DND-41 (cell line): ENCODE data around the gene C3orf70.

Experiments used
- ATAC-seq: fragments of 200-7000 bp; cut with Tn5 transposase; 3 replicates; pipeline ENCODE4 v1.9.1; 2021; ENCODE audit warnings: low read depth; ENCODE audit not compliant: insufficient read depth
- DNase-seq: peaks from one replicate; pipeline ENCODE4 v3.0.0-alpha.2; 2020
- H2AFZ ChIP-seq: 2 replicates; pipeline ENCODE4 v1.6.0; 2012; ENCODE audit warnings: low read depth, low read length
- H3K27ac ChIP-seq: 2 replicates; pipeline ENCODE4 v1.5.1; 2012; ENCODE audit warnings: low read length, inconsistent platforms
- H3K27me3 ChIP-seq: fragments of 200-600 bp; sonication (generic); 2 replicates; pipeline ENCODE4 v1.6.0; 2012; ENCODE audit warnings: low read length, mild to moderate bottlenecking, inconsistent platforms; ENCODE audit not compliant: insufficient read depth, poor library complexity
- H3K36me3 ChIP-seq: 2 replicates; pipeline ENCODE4 v1.5.1; 2012; ENCODE audit warnings: low read length, inconsistent platforms; ENCODE audit not compliant: insufficient read depth
- H3K4me1 ChIP-seq: 2 replicates; pipeline ENCODE4 v1.5.1; 2012; ENCODE audit warnings: mild to moderate bottlenecking, low read length; ENCODE audit not compliant: insufficient read depth
- H3K4me2 ChIP-seq: 2 replicates; pipeline ENCODE4 v1.6.0; 2012; ENCODE audit warnings: mild to moderate bottlenecking, moderate library complexity, low read length, inconsistent platforms; ENCODE audit not compliant: insufficient read depth
- H3K4me3 ChIP-seq, 2 experiments: fragments of 200-600 bp in 1 of 2; shearing (Covaris generic) in 1 of 2; 2 replicates each; pipeline ENCODE4 v1.5.1; 2012 to 2016; ENCODE audit warnings: inconsistent platforms in 2 of 2, low read length in 2 of 2, mild to moderate bottlenecking in 2 of 2, low read depth in 1 of 2, moderate library complexity in 1 of 2
- H3K79me2 ChIP-seq: 2 replicates; pipeline ENCODE4 v1.6.0; 2012; ENCODE audit warnings: low read length, inconsistent platforms; ENCODE audit not compliant: insufficient read depth
- H3K9ac ChIP-seq: 2 replicates; pipeline ENCODE4 v1.6.0; 2012; ENCODE audit warnings: low read depth, mild to moderate bottlenecking, inconsistent platforms, low read length, moderate library complexity
- H3K9me3 ChIP-seq: 2 replicates; pipeline ENCODE4 v1.5.1; 2012; ENCODE audit warnings: low read length, moderate library complexity, mild to moderate bottlenecking, inconsistent platforms; ENCODE audit not compliant: insufficient read depth, severe bottlenecking
- H4K20me1 ChIP-seq: 2 replicates; pipeline ENCODE4 v1.6.0; 2012; ENCODE audit warnings: low read length; ENCODE audit not compliant: insufficient read depth
- CTCF ChIP-seq: IDR thresholded peaks from 2 replicates; pipeline ENCODE4 v1.5.1; 2012; ENCODE audit warnings: borderline replicate concordance, low read length, moderate library complexity, mild to moderate bottlenecking; ENCODE audit not compliant: poor library complexity, severe bottlenecking; ENCODE audit errors: extremely low read depth
- EZH2 ChIP-seq: IDR thresholded peaks from 3 replicates; pipeline ENCODE4 v1.6.1; 2012; ENCODE audit warnings: borderline replicate concordance, low read depth, mild to moderate bottlenecking, moderate library complexity, low read length, inconsistent platforms; ENCODE audit not compliant: severe bottlenecking

The C3orf70 gene

GRCh38 chr3:185046603-185047002 lies 106.3 kb downstream of the C3orf70 start:
- TF ChIP-seq CTCF (no peak), EZH2 (no peak)
- Histone ChIP-seq H3K9ac (no peak overlapping the region), H3K27me3 (no peaks in the 10 kb centered on the region), H3K36me3 (peaks cover 32% of the 10 kb centered on the region), H3K4me1 (no peaks in the 10 kb centered on the region), H3K9me3 (no peaks in the 10 kb centered on the region), H2AFZ (no peak overlapping the region), H4K20me1 (no peaks in the 10 kb centered on the region), H3K4me2 (no peak overlapping the region), H3K27ac (no peak overlapping the region), H3K4me3 (no peak overlapping the region), H3K79me2 (no peaks in the 10 kb centered on the region)
- DNase-seq, result no peak
- ATAC-seq, result no peak

- no peak overlapping the region for H3K27ac ChIP-seq
- H3K9me3 ChIP-seq, result no peaks in the 10 kb centered on the region
- peaks cover 28% of the 10 kb centered on the region for H3K36me3 ChIP-seq
- no peak overlapping the region for H2AFZ ChIP-seq
- H3K4me2 ChIP-seq, result no peak overlapping the region
- no peaks in the 10 kb centered on the region for H3K27me3 ChIP-seq
- no peak for ATAC-seq
- DNase-seq, result no peak
- H3K4me1 ChIP-seq, result no peaks in the 10 kb centered on the region
- no peak overlapping the region for H3K9ac ChIP-seq
- no peak overlapping the region for H3K4me3 ChIP-seq
- H3K79me2 ChIP-seq, result no peaks in the 10 kb centered on the region
- H4K20me1 ChIP-seq, result no peaks in the 10 kb centered on the region
- TF ChIP-seq CTCF (no peak), EZH2 (no peak)
Measured at GRCh38 chr3:185046164-185046515, 106.7 kb downstream of the C3orf70 start.

- H3K4me3 ChIP-seq, result no peak overlapping the region
- H3K4me2 ChIP-seq, result no peak overlapping the region
- H3K27me3 ChIP-seq, result no peaks in the 10 kb centered on the region
- H4K20me1 ChIP-seq, result no peaks in the 10 kb centered on the region
- H3K36me3 ChIP-seq, result no peaks in the 10 kb centered on the region
- no peaks in the 10 kb centered on the region for H3K4me1 ChIP-seq
- H2AFZ ChIP-seq, result no peak overlapping the region
- peaks cover 4% of the 10 kb centered on the region for H3K9me3 ChIP-seq
- TF ChIP-seq EZH2 (no peak), CTCF (no peak)
- no peak overlapping the region for H3K27ac ChIP-seq
- ATAC-seq (no peak), DNase-seq (no peak)
- no peaks in the 10 kb centered on the region for H3K79me2 ChIP-seq
- no peak overlapping the region for H3K9ac ChIP-seq
Measured at GRCh38 chr3:185042312-185043050, 110.4 kb downstream of the C3orf70 start.

- no peak overlapping the region for H2AFZ ChIP-seq
- ATAC-seq, result no peak
- no peak overlapping the region for H3K9ac ChIP-seq
- H3K4me3 ChIP-seq, result no peak overlapping the region
- no peak for DNase-seq
- no peaks in the 10 kb centered on the region for H3K36me3 ChIP-seq
- H4K20me1 ChIP-seq, result no peaks in the 10 kb centered on the region
- no peak overlapping the region for H3K27ac ChIP-seq
- no peaks in the 10 kb centered on the region for H3K27me3 ChIP-seq
- H3K4me1 ChIP-seq, result no peaks in the 10 kb centered on the region
- peaks cover 5% of the 10 kb centered on the region for H3K9me3 ChIP-seq
- TF ChIP-seq EZH2, result no peak
- no peak for TF ChIP-seq CTCF
- no peak overlapping the region for H3K4me2 ChIP-seq
- H3K79me2 ChIP-seq, result no peaks in the 10 kb centered on the region
Measured at GRCh38 chr3:185041540-185041939, 111.3 kb downstream of the C3orf70 start.
